HEK293 (cell line): Measurements from ENCODE around the gene CERS5.
A peak's percentile ranks its signal among the peaks of the same experiment; 100 is the strongest.

ENCODE experiments used
- KLF16 ChIP-seq: fragments of 450-650 bp; formaldehyde crosslinking; IDR thresholded peaks from 2 replicates; pipeline ENCODE4 v1.5.1; 2017; ENCODE audit warnings: missing biosample characterization, missing genetic modification characterization
- SCRT1 ChIP-seq: fragments of 450-650 bp; formaldehyde crosslinking; IDR thresholded peaks from 2 replicates; pipeline ENCODE4 v1.5.1; 2016; ENCODE audit warnings: missing biosample characterization, missing genetic modification characterization, borderline replicate concordance
- SCRT2 ChIP-seq: fragments of 450-650 bp; formaldehyde crosslinking; IDR thresholded peaks from 2 replicates; pipeline ENCODE4 v1.5.1; 2016; ENCODE audit warnings: missing biosample characterization, missing genetic modification characterization
- SP7 ChIP-seq: fragments of 450-650 bp; formaldehyde crosslinking; IDR thresholded peaks from 2 replicates; pipeline ENCODE4 v1.5.1; 2016; ENCODE audit warnings: missing biosample characterization, missing genetic modification characterization
- ZBTB20 ChIP-seq: fragments of 450-650 bp; formaldehyde crosslinking; IDR thresholded peaks from 2 replicates; pipeline ENCODE4 v1.5.1; 2016; ENCODE audit warnings: missing biosample characterization, missing genetic modification characterization
- ZIC2 ChIP-seq: fragments of 450-650 bp; formaldehyde crosslinking; IDR thresholded peaks from 2 replicates; pipeline ENCODE4 v1.5.1; 2016; ENCODE audit warnings: missing biosample characterization, missing genetic modification characterization
- ZNF138 ChIP-seq: fragments of 450-650 bp; formaldehyde crosslinking; IDR thresholded peaks from 2 replicates; pipeline ENCODE4 v1.5.1; 2016; ENCODE audit warnings: missing biosample characterization, missing genetic modification characterization, borderline replicate concordance
- ZNF175 ChIP-seq: fragments of 450-650 bp; formaldehyde crosslinking; IDR thresholded peaks from 2 replicates; pipeline ENCODE4 v1.5.1; 2016; ENCODE audit warnings: missing biosample characterization, missing genetic modification characterization
- ZNF514 ChIP-seq: fragments of 450-650 bp; formaldehyde crosslinking; IDR thresholded peaks from 2 replicates; pipeline ENCODE4 v1.5.1; 2016; ENCODE audit warnings: missing biosample characterization, missing genetic modification characterization
- ZNF530 ChIP-seq: fragments of 450-650 bp; formaldehyde crosslinking; IDR thresholded peaks from 2 replicates; pipeline ENCODE4 v1.5.1; 2016; ENCODE audit warnings: low read depth, missing biosample characterization, missing genetic modification characterization
- ZNF596 ChIP-seq: fragments of 450-650 bp; IDR thresholded peaks from 2 replicates; pipeline ENCODE4 v1.5.0; 2018; ENCODE audit warnings: missing biosample characterization, mild to moderate bottlenecking, missing genetic modification characterization, moderate library complexity
- ZNF621 ChIP-seq: fragments of 450-650 bp; formaldehyde crosslinking; IDR thresholded peaks from 2 replicates; pipeline ENCODE4 v1.5.1; 2017; ENCODE audit warnings: missing biosample characterization, missing genetic modification characterization
- ZNF785 ChIP-seq: fragments of 450-650 bp; formaldehyde crosslinking; IDR thresholded peaks from 2 replicates; pipeline ENCODE4 v1.5.1; 2016; ENCODE audit warnings: missing biosample characterization, missing genetic modification characterization
- ZNF843 ChIP-seq: fragments of 450-650 bp; formaldehyde crosslinking; IDR thresholded peaks from 2 replicates; pipeline ENCODE4 v1.5.1; 2016; ENCODE audit warnings: missing biosample characterization, missing genetic modification characterization
- TF ChIP-seq, protein P1 (sequence below): sonication (generic); formaldehyde crosslinking; IDR thresholded peaks from 2 replicates; pipeline ENCODE4 v1.8.1; 2022; ENCODE audit warnings: mild to moderate bottlenecking, moderate library complexity, missing genetic modification reagents
- TF ChIP-seq, protein P2 (sequence below): fragments of 450-650 bp; formaldehyde crosslinking; conservative IDR thresholded peaks from 2 replicates; pipeline ENCODE4 v1.5.1; 2016; ENCODE audit warnings: low read depth, missing biosample characterization, missing genetic modification characterization
- TF ChIP-seq, protein P3 (sequence below): fragments of 450-650 bp; IDR thresholded peaks from 2 replicates; pipeline ENCODE4 v1.5.1; 2018; ENCODE audit warnings: missing biosample characterization, missing genetic modification characterization
- TF ChIP-seq, protein P4 (sequence below): fragments of 450-650 bp; formaldehyde crosslinking; IDR thresholded peaks from 2 replicates; pipeline ENCODE4 v1.5.1; 2016; ENCODE audit warnings: missing biosample characterization, missing genetic modification characterization
- TF ChIP-seq, protein P5 (sequence below): fragments of 450-650 bp; formaldehyde crosslinking; IDR thresholded peaks from 2 replicates; pipeline ENCODE4 v1.5.1; 2016; ENCODE audit warnings: missing biosample characterization, missing genetic modification characterization
- TF ChIP-seq, protein P6 (sequence below): fragments of 450-650 bp; formaldehyde crosslinking; IDR thresholded peaks from 2 replicates; pipeline ENCODE4 v1.5.1; 2016; ENCODE audit warnings: missing biosample characterization, missing genetic modification characterization, borderline replicate concordance
- TF ChIP-seq, protein P7 (sequence below): fragments of 450-650 bp; formaldehyde crosslinking; IDR thresholded peaks from 2 replicates; pipeline ENCODE4 v1.5.1; 2016; ENCODE audit warnings: missing biosample characterization, missing genetic modification characterization, low read depth

Gene CERS5

DNA sequence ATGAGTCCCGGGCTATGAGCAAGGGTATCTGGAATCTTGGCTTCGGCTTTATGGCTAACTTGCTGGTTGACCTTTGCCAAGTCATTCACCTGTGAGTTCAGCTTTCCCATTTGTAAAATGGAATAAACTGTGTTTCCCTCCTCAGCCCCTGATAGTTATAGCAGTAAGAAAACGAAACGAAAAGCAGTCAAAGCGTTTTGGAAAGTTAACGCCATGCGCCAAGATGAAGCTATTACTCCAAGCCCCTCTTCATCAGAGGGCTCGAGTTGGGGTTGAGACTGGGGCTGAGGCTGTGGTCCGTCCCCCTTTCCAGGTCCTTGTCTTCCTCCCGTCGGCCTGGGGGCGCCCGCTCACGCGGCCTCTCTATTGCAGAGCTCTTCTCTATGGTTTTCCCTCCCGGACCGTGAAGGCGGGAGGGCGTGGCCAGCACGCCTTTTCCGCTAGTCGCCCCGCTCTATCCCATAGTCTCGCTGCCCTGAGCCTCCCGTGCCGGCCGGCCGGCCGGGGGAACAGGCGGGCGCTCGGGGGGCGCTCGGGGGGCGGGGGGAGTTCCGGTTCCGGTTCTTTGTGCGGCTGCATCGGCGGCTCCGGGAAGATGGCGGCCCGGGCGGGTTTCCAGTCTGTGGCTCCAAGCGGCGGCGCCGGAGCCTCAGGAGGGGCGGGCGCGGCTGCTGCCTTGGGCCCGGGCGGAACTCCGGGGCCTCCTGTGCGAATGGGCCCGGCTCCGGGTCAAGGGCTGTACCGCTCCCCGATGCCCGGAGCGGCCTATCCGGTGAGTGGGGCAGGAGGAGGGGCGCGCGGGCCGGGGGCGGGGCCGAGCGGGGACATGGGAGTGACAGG, 82.2 kb downstream of the CERS5 start, which contains the start of gene SMARCD1 (continued):
- TF ChIP-seq, protein P1, sequence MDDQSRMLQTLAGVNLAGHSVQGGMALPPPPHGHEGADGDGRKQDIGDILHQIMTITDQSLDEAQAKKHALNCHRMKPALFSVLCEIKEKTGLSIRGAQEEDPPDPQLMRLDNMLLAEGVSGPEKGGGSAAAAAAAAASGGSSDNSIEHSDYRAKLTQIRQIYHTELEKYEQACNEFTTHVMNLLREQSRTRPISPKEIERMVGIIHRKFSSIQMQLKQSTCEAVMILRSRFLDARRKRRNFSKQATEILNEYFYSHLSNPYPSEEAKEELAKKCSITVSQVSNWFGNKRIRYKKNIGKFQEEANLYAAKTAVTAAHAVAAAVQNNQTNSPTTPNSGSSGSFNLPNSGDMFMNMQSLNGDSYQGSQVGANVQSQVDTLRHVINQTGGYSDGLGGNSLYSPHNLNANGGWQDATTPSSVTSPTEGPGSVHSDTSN (CRISPR knock-in tag) = no peak
- TF ChIP-seq ZNF175 (tag by site-specific recombination) = no peak
- TF ChIP-seq ZNF514 (tag by site-specific recombination) = no peak
- TF ChIP-seq, protein P2, sequence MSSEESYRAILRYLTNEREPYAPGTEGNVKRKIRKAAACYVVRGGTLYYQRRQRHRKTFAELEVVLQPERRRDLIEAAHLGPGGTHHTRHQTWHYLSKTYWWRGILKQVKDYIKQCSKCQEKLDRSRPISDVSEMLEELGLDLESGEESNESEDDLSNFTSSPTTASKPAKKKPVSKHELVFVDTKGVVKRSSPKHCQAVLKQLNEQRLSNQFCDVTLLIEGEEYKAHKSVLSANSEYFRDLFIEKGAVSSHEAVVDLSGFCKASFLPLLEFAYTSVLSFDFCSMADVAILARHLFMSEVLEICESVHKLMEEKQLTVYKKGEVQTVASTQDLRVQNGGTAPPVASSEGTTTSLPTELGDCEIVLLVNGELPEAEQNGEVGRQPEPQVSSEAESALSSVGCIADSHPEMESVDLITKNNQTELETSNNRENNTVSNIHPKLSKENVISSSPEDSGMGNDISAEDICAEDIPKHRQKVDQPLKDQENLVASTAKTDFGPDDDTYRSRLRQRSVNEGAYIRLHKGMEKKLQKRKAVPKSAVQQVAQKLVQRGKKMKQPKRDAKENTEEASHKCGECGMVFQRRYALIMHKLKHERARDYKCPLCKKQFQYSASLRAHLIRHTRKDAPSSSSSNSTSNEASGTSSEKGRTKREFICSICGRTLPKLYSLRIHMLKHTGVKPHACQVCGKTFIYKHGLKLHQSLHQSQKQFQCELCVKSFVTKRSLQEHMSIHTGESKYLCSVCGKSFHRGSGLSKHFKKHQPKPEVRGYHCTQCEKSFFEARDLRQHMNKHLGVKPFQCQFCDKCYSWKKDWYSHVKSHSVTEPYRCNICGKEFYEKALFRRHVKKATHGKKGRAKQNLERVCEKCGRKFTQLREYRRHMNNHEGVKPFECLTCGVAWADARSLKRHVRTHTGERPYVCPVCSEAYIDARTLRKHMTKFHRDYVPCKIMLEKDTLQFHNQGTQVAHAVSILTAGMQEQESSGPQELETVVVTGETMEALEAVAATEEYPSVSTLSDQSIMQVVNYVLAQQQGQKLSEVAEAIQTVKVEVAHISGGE (tag by site-specific recombination) = peak; percentile 90
- TF ChIP-seq, protein P3, sequence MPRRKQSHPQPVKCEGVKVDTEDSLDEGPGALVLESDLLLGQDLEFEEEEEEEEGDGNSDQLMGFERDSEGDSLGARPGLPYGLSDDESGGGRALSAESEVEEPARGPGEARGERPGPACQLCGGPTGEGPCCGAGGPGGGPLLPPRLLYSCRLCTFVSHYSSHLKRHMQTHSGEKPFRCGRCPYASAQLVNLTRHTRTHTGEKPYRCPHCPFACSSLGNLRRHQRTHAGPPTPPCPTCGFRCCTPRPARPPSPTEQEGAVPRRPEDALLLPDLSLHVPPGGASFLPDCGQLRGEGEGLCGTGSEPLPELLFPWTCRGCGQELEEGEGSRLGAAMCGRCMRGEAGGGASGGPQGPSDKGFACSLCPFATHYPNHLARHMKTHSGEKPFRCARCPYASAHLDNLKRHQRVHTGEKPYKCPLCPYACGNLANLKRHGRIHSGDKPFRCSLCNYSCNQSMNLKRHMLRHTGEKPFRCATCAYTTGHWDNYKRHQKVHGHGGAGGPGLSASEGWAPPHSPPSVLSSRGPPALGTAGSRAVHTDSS (tag by site-specific recombination) = peak; percentile 55; the same call in 1 of the 2 replicates
- TF ChIP-seq, protein P4, sequence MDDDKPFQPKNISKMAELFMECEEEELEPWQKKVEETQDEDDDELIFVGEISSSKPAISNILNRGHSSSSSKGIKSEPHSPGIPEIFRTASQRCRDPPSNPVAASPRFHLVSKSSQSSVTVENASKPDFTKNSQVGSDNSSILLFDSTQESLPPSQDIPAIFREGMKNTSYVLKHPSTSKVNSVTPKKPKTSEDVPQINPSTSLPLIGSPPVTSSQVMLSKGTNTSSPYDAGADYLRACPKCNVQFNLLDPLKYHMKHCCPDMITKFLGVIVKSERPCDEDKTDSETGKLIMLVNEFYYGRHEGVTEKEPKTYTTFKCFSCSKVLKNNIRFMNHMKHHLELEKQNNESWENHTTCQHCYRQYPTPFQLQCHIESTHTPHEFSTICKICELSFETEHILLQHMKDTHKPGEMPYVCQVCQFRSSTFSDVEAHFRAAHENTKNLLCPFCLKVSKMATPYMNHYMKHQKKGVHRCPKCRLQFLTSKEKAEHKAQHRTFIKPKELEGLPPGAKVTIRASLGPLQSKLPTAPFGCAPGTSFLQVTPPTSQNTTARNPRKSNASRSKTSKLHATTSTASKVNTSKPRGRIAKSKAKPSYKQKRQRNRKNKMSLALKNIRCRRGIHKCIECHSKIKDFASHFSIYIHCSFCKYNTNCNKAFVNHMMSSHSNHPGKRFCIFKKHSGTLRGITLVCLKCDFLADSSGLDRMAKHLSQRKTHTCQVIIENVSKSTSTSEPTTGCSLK (tag by site-specific recombination) = no peak
- TF ChIP-seq, protein P5, sequence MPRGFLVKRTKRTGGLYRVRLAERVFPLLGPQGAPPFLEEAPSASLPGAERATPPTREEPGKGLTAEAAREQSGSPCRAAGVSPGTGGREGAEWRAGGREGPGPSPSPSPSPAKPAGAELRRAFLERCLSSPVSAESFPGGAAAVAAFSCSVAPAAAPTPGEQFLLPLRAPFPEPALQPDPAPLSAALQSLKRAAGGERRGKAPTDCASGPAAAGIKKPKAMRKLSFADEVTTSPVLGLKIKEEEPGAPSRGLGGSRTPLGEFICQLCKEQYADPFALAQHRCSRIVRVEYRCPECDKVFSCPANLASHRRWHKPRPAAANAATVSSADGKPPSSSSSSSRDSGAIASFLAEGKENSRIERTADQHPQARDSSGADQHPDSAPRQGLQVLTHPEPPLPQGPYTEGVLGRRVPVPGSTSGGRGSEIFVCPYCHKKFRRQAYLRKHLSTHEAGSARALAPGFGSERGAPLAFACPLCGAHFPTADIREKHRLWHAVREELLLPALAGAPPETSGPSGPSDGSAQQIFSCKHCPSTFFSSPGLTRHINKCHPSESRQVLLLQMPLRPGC = no peak
- no peak for TF ChIP-seq SCRT2 (tag by site-specific recombination)
- no peak for TF ChIP-seq SCRT1 (tag by site-specific recombination)
- no peak for TF ChIP-seq ZNF530
- TF ChIP-seq ZNF621 = no peak
- TF ChIP-seq ZIC2 (tag by site-specific recombination) = no peak
- TF ChIP-seq ZNF843 (tag by site-specific recombination) = no peak
- no peak for TF ChIP-seq ZNF596 (tag by site-specific recombination)
- TF ChIP-seq ZNF138 (tag by site-specific recombination) = no peak
- TF ChIP-seq, protein P6, sequence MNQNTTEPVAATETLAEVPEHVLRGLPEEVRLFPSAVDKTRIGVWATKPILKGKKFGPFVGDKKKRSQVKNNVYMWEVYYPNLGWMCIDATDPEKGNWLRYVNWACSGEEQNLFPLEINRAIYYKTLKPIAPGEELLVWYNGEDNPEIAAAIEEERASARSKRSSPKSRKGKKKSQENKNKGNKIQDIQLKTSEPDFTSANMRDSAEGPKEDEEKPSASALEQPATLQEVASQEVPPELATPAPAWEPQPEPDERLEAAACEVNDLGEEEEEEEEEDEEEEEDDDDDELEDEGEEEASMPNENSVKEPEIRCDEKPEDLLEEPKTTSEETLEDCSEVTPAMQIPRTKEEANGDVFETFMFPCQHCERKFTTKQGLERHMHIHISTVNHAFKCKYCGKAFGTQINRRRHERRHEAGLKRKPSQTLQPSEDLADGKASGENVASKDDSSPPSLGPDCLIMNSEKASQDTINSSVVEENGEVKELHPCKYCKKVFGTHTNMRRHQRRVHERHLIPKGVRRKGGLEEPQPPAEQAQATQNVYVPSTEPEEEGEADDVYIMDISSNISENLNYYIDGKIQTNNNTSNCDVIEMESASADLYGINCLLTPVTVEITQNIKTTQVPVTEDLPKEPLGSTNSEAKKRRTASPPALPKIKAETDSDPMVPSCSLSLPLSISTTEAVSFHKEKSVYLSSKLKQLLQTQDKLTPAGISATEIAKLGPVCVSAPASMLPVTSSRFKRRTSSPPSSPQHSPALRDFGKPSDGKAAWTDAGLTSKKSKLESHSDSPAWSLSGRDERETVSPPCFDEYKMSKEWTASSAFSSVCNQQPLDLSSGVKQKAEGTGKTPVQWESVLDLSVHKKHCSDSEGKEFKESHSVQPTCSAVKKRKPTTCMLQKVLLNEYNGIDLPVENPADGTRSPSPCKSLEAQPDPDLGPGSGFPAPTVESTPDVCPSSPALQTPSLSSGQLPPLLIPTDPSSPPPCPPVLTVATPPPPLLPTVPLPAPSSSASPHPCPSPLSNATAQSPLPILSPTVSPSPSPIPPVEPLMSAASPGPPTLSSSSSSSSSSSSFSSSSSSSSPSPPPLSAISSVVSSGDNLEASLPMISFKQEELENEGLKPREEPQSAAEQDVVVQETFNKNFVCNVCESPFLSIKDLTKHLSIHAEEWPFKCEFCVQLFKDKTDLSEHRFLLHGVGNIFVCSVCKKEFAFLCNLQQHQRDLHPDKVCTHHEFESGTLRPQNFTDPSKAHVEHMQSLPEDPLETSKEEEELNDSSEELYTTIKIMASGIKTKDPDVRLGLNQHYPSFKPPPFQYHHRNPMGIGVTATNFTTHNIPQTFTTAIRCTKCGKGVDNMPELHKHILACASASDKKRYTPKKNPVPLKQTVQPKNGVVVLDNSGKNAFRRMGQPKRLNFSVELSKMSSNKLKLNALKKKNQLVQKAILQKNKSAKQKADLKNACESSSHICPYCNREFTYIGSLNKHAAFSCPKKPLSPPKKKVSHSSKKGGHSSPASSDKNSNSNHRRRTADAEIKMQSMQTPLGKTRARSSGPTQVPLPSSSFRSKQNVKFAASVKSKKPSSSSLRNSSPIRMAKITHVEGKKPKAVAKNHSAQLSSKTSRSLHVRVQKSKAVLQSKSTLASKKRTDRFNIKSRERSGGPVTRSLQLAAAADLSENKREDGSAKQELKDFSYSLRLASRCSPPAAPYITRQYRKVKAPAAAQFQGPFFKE = no peak
- TF ChIP-seq, protein P7, sequence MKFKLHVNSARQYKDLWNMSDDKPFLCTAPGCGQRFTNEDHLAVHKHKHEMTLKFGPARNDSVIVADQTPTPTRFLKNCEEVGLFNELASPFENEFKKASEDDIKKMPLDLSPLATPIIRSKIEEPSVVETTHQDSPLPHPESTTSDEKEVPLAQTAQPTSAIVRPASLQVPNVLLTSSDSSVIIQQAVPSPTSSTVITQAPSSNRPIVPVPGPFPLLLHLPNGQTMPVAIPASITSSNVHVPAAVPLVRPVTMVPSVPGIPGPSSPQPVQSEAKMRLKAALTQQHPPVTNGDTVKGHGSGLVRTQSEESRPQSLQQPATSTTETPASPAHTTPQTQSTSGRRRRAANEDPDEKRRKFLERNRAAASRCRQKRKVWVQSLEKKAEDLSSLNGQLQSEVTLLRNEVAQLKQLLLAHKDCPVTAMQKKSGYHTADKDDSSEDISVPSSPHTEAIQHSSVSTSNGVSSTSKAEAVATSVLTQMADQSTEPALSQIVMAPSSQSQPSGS (tag by site-specific recombination) = no peak
- TF ChIP-seq KLF16 (tag by site-specific recombination) = no peak; the same call in none of the 2 replicates
- no peak for TF ChIP-seq ZNF785 (tag by site-specific recombination)
- peak; percentile 41; the same call in 1 of the 2 replicates for TF ChIP-seq SP7
- TF ChIP-seq ZBTB20 (tag by site-specific recombination) = no peak
